AG10803 (cell line): Measurements from ENCODE around the gene GNLY.
"Not testable (repeated sequence)": the region's sequence is repeated elsewhere in the genome, so short reads cannot be mapped to it uniquely, and the experiment has no call there.

ENCODE experiments used
- DNase-seq: peaks from one replicate; pipeline ENCODE4 v3.0.0; 2010; ENCODE audit warnings: low read depth
- H3K4me3 ChIP-seq: 2 replicates; pipeline ENCODE4 v1.5.1; 2011; ENCODE audit warnings: mild to moderate bottlenecking, low read length, control low read depth
- TF ChIP-seq, protein P1 (sequence below): conservative IDR thresholded peaks from 2 replicates; pipeline ENCODE4 v1.5.1; 2011; ENCODE audit warnings: mild to moderate bottlenecking, low read length, control low read depth, inconsistent platforms

Gene GNLY

DNA sequence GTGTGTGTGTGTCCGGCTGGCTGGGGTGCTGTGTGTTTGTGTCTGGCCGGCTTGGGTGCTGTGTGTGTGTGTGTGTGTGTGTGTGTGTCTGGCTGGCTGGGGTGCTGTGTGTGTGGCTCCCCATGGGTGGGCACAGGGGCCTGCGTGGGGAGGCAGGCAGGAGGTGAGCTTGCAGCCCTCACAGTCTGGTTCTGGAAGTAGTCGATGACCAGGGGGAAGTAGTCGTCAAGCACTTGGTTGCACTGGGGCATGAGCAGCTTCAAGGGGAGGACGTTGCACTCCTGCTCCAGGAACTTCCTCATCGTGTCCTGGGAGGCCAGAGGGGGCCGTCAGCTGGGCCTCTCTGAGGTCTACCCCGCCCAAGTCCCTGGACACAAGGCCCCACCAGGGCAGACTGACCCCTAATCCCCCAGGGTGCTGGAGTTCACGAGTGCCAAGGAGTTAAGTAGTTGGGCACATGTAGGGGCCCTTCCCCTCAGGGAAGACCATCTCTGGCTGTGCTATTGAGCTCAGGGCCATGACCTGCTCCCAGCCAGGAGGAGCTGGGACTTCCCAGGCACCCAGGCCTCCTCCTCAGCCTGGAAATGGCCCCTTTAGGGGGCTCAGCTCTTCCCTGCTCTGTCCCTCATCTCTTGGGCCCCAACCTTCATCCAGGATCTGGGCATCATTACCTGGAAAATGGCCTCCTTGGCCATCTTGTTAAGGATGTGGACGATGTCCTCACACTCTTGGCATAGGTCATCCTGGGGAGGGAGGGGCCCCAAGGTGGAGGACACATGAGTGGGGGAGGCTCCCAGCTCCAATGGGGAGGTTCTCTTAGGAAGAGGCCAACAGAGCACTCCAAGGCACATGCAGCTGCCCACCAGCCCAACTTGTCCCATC lies 27.5 kb upstream of the GNLY start:
- TF ChIP-seq, protein P1, sequence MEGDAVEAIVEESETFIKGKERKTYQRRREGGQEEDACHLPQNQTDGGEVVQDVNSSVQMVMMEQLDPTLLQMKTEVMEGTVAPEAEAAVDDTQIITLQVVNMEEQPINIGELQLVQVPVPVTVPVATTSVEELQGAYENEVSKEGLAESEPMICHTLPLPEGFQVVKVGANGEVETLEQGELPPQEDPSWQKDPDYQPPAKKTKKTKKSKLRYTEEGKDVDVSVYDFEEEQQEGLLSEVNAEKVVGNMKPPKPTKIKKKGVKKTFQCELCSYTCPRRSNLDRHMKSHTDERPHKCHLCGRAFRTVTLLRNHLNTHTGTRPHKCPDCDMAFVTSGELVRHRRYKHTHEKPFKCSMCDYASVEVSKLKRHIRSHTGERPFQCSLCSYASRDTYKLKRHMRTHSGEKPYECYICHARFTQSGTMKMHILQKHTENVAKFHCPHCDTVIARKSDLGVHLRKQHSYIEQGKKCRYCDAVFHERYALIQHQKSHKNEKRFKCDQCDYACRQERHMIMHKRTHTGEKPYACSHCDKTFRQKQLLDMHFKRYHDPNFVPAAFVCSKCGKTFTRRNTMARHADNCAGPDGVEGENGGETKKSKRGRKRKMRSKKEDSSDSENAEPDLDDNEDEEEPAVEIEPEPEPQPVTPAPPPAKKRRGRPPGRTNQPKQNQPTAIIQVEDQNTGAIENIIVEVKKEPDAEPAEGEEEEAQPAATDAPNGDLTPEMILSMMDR = no peak

DNA sequence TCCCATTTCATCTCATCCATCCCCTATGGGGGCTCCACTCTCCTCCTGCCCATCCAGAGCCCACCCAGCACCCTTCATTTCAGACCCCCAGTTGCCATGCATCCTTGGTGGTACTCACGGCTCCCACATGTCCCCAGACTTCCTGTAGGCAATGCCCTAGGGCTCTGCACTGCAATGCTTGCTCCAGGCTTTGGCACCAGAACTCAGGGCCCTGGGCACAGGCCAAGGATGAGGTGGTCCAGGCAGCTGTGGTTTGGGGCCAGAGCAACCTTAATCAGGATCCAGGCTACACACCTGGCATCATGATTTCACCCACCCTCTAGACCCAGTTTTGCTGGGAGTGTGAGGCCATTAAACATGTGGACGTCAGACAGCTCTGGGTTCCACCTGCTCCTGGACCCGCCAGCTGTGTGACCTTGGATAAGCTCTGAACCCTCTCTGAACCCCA lies 26.6 kb upstream of the GNLY start:
- DNase-seq = no peak
- TF ChIP-seq, protein P1 = no peak
- no peak overlapping the region for H3K4me3 ChIP-seq

More for the DNA sequence above, 27.5 kb upstream of the GNLY start:
- no peak for DNase-seq
- no peak overlapping the region for H3K4me3 ChIP-seq

DNA sequence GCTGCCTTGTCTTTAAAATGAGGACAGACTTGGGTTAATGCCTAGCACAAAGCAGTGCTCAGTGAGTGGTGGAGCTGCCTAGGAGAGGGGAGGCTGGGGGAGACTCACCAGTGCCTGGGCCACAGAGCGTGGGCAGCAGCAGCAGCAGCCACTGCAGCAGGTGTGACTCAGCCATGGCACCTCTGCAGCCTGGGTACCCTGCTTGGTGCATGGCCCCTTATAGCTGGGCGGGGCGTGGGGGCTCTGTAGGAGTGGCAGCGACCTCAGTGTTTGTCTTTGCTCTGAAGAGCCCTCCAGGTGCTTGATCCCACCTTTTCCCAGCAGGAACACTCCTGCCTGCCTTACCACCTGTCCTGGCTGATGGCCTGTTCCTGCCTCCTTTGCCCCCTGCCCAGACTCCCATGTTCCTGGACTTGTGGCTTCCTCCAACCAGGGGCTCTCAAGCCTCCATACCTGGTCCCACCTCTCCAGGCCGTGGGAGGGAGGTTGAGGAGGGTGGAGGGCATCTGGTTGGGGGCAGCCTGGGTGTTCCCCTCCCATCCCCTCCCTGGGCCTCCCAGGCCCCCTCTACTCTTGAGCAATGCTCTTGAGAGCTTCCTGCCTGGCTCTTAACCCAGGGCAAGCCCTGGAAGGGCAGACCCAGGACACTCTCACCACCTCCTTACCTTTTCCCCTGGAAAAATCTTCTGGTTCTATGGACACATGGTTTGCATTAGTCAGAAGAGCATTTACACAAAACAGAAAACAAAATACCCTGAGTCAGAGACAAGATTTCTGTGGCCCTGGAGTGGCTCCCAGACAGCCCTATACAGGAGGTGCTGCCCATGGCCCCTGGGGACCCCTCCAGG lies 25.9 kb upstream of the GNLY start, which contains the start of gene SFTPB:
Gene SFTPB (minus strand): TSS at position 191 of the 848 bp plus-strand sequence. CDS start 16 bp downstream, at position 175.
- no peak within 1 kb of the TSS for H3K4me3 ChIP-seq
- TF ChIP-seq, protein P1 = no peak
- DNase-seq = peak; percentile 54

DNA sequence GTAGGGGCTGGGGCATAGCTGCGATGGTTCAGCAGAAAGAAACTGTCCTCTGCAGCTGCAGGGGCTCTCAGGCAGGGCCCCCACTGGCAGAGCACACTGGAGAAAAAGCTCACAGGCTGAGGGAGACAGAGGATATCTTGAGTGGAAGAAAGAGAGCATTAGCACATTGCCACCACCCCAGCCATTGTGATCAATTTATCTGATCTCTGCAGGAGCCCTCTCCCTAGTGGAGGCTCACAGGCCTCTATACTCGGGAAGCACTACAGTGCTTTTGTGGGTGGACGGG lies 25.4 kb upstream of the GNLY start:
- no peak for DNase-seq
- TF ChIP-seq, protein P1 = no peak
- no peak overlapping the region for H3K4me3 ChIP-seq

DNA sequence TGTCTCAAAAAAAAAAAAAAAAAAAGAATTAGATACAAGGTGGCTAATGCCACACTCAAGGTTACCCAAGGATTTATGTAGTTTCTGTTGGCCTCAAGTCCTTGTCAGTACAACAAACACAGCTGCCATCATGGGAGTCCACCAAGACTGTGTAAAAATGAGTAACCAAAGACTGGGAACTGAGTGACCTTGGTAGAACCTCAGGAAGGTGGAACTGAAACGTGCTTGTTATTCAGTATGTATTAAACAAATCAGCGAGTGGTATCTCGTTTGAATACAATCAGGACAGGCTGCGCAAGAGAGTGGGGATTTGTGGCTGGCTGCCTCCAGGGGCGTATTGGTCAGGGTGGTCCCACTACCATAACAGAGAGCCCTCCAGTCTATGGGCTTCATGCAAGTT lies 24.6 kb upstream of the GNLY start:
- no peak for DNase-seq
- no peak overlapping the region for H3K4me3 ChIP-seq
- TF ChIP-seq, protein P1 = no peak

DNA sequence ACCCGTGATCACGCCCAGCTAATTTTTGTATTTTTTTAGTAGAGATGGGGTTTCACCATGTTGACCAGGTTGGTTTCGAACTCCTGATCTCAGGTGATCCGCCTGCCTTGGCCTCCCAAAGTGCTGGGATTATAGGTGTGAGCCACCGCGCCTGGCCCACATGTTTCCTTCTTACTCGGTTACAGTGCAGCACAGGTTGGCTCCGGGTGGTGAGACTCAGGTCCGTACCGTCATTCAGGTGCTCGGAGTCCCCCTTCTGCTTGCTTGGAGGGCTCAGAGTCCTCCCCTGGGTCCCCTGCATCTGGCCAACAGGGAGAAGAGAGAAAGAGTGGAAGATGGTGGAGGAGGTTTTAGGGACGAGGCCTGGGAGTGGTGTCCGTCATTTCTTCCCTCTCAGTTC lies 23.7 kb upstream of the GNLY start:
- not testable (repeated sequence) for H3K4me3 ChIP-seq, DNase-seq

DNA sequence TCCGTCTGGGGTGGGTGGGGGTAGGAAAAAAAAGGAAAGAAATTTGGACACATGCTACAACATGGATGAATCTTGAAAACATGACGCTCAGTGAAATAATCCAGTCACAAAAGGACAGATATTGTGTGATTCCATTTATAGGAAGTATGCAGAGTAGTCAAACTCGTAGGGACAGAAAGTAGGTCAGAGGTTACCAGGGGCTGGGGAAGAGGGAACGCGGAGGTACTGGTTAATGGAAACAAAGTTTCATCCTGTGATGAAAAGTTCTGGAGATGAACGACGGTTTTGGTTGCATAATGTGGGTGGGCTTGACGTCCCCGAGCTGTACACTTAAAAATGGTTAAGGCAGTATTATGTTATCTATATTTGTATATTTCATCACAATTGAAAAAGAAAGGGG lies 21.7 kb upstream of the GNLY start:
- TF ChIP-seq, protein P1 = no peak
- no peak for DNase-seq
- no peak overlapping the region for H3K4me3 ChIP-seq
